ENCODE results near the gene NDFIP1.

Gene NDFIP1

DNA sequence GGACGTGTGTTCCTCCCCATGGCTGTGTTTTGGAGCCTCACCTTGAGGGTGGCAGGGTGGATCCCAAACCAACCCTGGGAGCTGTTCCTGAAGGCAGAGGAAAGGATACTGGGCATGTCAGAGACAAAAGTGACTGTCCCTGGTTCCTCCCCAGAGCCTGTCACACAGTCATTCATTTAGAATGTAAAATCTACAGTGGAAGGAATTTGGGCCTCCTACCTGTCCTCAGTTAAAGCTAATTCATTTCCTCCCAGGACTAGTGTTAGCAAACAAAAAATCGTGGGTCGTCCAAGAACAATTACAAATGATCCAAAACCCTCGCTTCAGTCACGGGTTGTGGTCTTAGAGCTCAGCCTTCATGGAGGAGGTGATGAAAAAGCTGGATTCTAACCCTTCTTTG is 83.2 kb downstream of the NDFIP1 start:
- Histone ChIP-seq H3K27me3 (ENCODE audit: control insufficient read depth in 3 of 3, insufficient read depth in 3 of 3, low read depth in 1 of 3, low read length in 3 of 3) (no peaks in the 10 kb centered on the region), H3K9ac (ENCODE audit: low read depth, low read length, poor library complexity) (no peak overlapping the region), H4K8ac (ENCODE audit: low read depth, low read length) (no peak overlapping the region), H2AK5ac (ENCODE audit: low read depth, low read length) (peak overlapping the region; percentile 68), H3K14ac (ENCODE audit: low read length) (no peak overlapping the region), H2BK12ac (ENCODE audit: low read length) (no peak overlapping the region), H3K79me1 (ENCODE audit: low read depth, low read length) (no peaks in the 10 kb centered on the region), H3K27ac (replicated peaks; ENCODE audit: low read length) (no peak overlapping the region), H3K18ac (ENCODE audit: low read length) (peak overlapping the region; percentile 50), H3K4ac (ENCODE audit: low read length) (no peak overlapping the region), H2BK5ac (ENCODE audit: low read length) (no peak overlapping the region), H3K4me2 (ENCODE audit: insufficient read depth, low read length, poor library complexity, severe bottlenecking) (no peak overlapping the region), H3K9me3 (replicated peaks in 1 of 2; ENCODE audit: control insufficient read depth in 2 of 2, insufficient read depth in 1 of 2, low read depth in 1 of 2, low read length in 2 of 2) (peaks cover 0 to 5% of the 10 kb centered on the region in 2 donors), H3K4me1 (ENCODE audit: control insufficient read depth in 2 of 2, insufficient read depth in 1 of 2, low read depth in 1 of 2, low read length in 2 of 2) (peaks cover 2 to 6% of the 10 kb centered on the region in 2 donors), H4K91ac (ENCODE audit: low read depth, low read length, poor library complexity) (no peak overlapping the region), H3K36me3 (replicated peaks in 1 of 2; ENCODE audit: control insufficient read depth in 2 of 2, insufficient read depth in 2 of 2, low read length in 2 of 2) (no peaks in the 10 kb centered on the region), H3K4me3 (ENCODE audit: low read length in 2 of 2) (peak overlapping the region in 1 of 2 donors; percentile 0), H2BK15ac (ENCODE audit: low read length) (no peak overlapping the region), H2BK120ac (ENCODE audit: low read depth, low read length) (no peak overlapping the region), H2AFZ (ENCODE audit: low read length) (peak overlapping the region; percentile 33), H3K23ac (ENCODE audit: low read depth, low read length, poor library complexity) (no peak overlapping the region)
- no CpG with 5 or more reads among the region's 5 CpGs for WGBS, 2 donors (ENCODE audit: extremely low coverage in 2 of 2, insufficient read length in 2 of 2, insufficient replicate concordance in 1 of 2)
- no peak for DNase-seq (ENCODE audit: low spot score)

DNA sequence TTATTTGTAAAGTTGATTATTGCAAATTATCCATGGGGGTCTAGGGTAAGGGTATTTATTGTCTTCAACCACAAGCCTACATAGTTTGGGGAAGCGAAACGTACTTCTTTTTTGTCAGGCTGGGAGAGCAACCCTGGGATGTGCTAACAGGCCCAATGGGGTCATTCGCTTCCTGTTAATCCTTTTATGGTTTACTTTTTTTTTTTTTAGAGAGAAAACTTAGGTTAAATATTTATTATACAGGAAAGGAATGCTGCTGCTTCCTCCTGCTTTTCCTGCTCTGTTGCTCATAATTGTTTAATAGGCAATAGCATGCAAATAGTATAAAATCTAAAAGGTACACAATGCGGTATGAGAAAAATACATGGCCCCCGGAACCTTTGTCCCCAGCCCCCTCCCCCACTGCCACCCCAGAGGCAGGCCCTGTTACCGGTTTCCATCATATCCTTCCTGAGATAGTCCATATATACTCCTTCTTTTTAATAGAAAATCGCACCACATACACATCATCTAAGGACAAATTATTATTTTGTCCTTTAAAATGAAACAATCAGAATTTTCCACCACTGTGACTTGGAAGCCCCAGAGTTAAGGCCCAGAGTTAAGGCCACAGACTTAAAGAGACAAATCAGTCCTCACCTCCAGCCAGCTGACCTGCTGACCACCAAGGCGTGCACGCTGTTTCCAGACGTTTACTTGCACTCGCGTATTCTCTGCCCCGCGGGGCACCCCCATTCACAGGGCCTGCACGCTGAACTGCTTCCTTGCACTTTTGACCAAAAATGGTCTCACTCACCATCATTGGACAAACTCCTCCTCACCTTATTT is 83.9 kb downstream of the NDFIP1 start:
- H3K79me1 ChIP-seq (ENCODE audit: low read depth, low read length), result no peaks in the 10 kb centered on the region
- no peaks in the 10 kb centered on the region for H3K27me3 ChIP-seq (ENCODE audit: control insufficient read depth in 3 of 3, insufficient read depth in 3 of 3, low read depth in 1 of 3, low read length in 3 of 3)
- H3K4ac ChIP-seq (ENCODE audit: low read length), result no peak overlapping the region
- H2BK5ac ChIP-seq (ENCODE audit: low read length), result no peak overlapping the region
- H3K4me2 ChIP-seq (ENCODE audit: insufficient read depth, low read length, poor library complexity, severe bottlenecking), result no peak overlapping the region
- H2AFZ ChIP-seq (ENCODE audit: low read length), result peak overlapping the region; percentile 67
- H3K27ac ChIP-seq (replicated peaks; ENCODE audit: low read length), result no peak overlapping the region
- H2BK15ac ChIP-seq (ENCODE audit: low read length), result no peak overlapping the region
- peaks cover 3 to 6% of the 10 kb centered on the region in 2 donors for H3K4me1 ChIP-seq (ENCODE audit: control insufficient read depth in 2 of 2, insufficient read depth in 1 of 2, low read depth in 1 of 2, low read length in 2 of 2)
- H3K9ac ChIP-seq (ENCODE audit: low read depth, low read length, poor library complexity), result no peak overlapping the region
- peaks cover 0 to 5% of the 10 kb centered on the region in 2 donors for H3K9me3 ChIP-seq (replicated peaks in 1 of 2; ENCODE audit: control insufficient read depth in 2 of 2, insufficient read depth in 1 of 2, low read depth in 1 of 2, low read length in 2 of 2)
- no peak overlapping the region for H3K23ac ChIP-seq (ENCODE audit: low read depth, low read length, poor library complexity)
- no peak overlapping the region for H2AK5ac ChIP-seq (ENCODE audit: low read depth, low read length)
- no peak for DNase-seq (ENCODE audit: low spot score)
- H3K14ac ChIP-seq (ENCODE audit: low read length), result peak overlapping the region; percentile 13
- H3K36me3 ChIP-seq (replicated peaks in 1 of 2; ENCODE audit: control insufficient read depth in 2 of 2, insufficient read depth in 2 of 2, low read length in 2 of 2), result no peaks in the 10 kb centered on the region
- peak overlapping the region; percentile 68 for H3K18ac ChIP-seq (ENCODE audit: low read length)
- H2BK12ac ChIP-seq (ENCODE audit: low read length), result peak overlapping the region; percentile 28
- WGBS, 2 donors (ENCODE audit: extremely low coverage in 2 of 2, insufficient read length in 2 of 2, insufficient replicate concordance in 1 of 2), result no CpG with 5 or more reads among the region's 15 CpGs
- no peak overlapping the region for H3K4me3 ChIP-seq (ENCODE audit: low read length in 2 of 2)
- H4K91ac ChIP-seq (ENCODE audit: low read depth, low read length, poor library complexity), result no peak overlapping the region
- no peak overlapping the region for H2BK120ac ChIP-seq (ENCODE audit: low read depth, low read length)
- H4K8ac ChIP-seq (ENCODE audit: low read depth, low read length), result no peak overlapping the region

DNA sequence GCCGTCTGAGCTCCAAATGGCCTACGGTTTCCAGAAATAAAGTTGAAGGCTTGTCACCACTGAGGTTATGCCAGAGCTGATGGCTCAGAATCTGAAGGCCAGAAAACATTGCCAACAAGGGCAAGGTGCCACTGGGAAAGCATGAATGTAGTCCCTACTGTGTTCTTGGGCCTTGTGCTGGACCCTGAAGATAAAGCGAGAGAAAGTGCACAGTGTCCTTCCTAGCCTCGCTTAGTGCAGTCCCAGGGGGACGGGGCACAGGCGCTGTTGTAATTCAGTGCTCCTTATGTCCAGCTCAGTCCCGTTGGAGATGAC is 84.5 kb downstream of the NDFIP1 start:
- no CpG with 5 or more reads among the region's 7 CpGs for WGBS, 2 donors (ENCODE audit: extremely low coverage in 2 of 2, insufficient read length in 2 of 2, insufficient replicate concordance in 1 of 2)
- Histone ChIP-seq H2BK15ac (ENCODE audit: low read length) (no peak overlapping the region), H2BK5ac (ENCODE audit: low read length) (no peak overlapping the region), H2AFZ (ENCODE audit: low read length) (peak overlapping the region; percentile 67), H3K23ac (ENCODE audit: low read depth, low read length, poor library complexity) (no peak overlapping the region), H3K4me1 (ENCODE audit: control insufficient read depth in 2 of 2, insufficient read depth in 1 of 2, low read depth in 1 of 2, low read length in 2 of 2) (peaks cover 3 to 6% of the 10 kb centered on the region in 2 donors), H3K9ac (ENCODE audit: low read depth, low read length, poor library complexity) (no peak overlapping the region), H2BK12ac (ENCODE audit: low read length) (no peak overlapping the region), H3K4me3 (ENCODE audit: low read length in 2 of 2) (no peak overlapping the region), H3K27me3 (ENCODE audit: control insufficient read depth in 3 of 3, insufficient read depth in 3 of 3, low read depth in 1 of 3, low read length in 3 of 3) (no peaks in the 10 kb centered on the region), H3K36me3 (replicated peaks in 1 of 2; ENCODE audit: control insufficient read depth in 2 of 2, insufficient read depth in 2 of 2, low read length in 2 of 2) (no peaks in the 10 kb centered on the region), H3K4ac (ENCODE audit: low read length) (no peak overlapping the region), H2AK5ac (ENCODE audit: low read depth, low read length) (no peak overlapping the region), H3K9me3 (replicated peaks in 1 of 2; ENCODE audit: control insufficient read depth in 2 of 2, insufficient read depth in 1 of 2, low read depth in 1 of 2, low read length in 2 of 2) (peaks cover 0 to 5% of the 10 kb centered on the region in 2 donors), H3K79me1 (ENCODE audit: low read depth, low read length) (no peaks in the 10 kb centered on the region), H2BK120ac (ENCODE audit: low read depth, low read length) (no peak overlapping the region), H3K14ac (ENCODE audit: low read length) (no peak overlapping the region), H3K18ac (ENCODE audit: low read length) (no peak overlapping the region), H3K27ac (replicated peaks; ENCODE audit: low read length) (no peak overlapping the region), H3K4me2 (ENCODE audit: insufficient read depth, low read length, poor library complexity, severe bottlenecking) (no peak overlapping the region), H4K8ac (ENCODE audit: low read depth, low read length) (no peak overlapping the region), H4K91ac (ENCODE audit: low read depth, low read length, poor library complexity) (no peak overlapping the region)
- no peak for DNase-seq (ENCODE audit: low spot score)

DNA sequence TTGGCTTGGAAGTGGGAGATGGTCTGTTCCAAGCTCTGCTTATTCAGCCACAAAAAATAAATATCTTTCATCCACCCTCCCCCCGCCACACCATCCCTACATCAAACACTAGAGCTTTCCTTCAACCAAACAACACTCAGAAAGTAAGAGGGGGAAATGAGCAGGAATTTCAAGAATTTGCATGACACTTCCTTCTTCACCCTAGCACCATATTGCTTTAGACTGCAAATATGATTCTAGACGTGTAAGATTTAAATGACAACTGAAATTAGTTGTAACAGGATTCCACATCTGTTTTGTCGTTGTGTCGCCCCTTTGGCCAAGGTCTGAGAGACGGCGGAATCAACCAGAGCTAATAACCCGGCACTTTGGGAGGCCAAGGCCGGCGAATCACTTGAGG is 88.5 kb downstream of the NDFIP1 start:
- no peak for DNase-seq (ENCODE audit: low spot score)
- no peaks in the 10 kb centered on the region for H3K27me3 ChIP-seq (ENCODE audit: control insufficient read depth in 3 of 3, insufficient read depth in 3 of 3, low read depth in 1 of 3, low read length in 3 of 3)
- no peak overlapping the region for H3K18ac ChIP-seq (ENCODE audit: low read length)
- no peak overlapping the region for H3K4me3 ChIP-seq (ENCODE audit: low read length in 2 of 2)
- peaks cover 2 to 3% of the 10 kb centered on the region in 2 donors for H3K4me1 ChIP-seq (ENCODE audit: control insufficient read depth in 2 of 2, insufficient read depth in 1 of 2, low read depth in 1 of 2, low read length in 2 of 2)
- H3K36me3 ChIP-seq (replicated peaks in 1 of 2; ENCODE audit: control insufficient read depth in 2 of 2, insufficient read depth in 2 of 2, low read length in 2 of 2), result no peaks in the 10 kb centered on the region
- H3K14ac ChIP-seq (ENCODE audit: low read length), result no peak overlapping the region
- no peak overlapping the region for H3K4me2 ChIP-seq (ENCODE audit: insufficient read depth, low read length, poor library complexity, severe bottlenecking)
- peak overlapping the region; percentile 61 for H2AFZ ChIP-seq (ENCODE audit: low read length)
- no peak overlapping the region for H2BK120ac ChIP-seq (ENCODE audit: low read depth, low read length)
- no peak overlapping the region for H4K8ac ChIP-seq (ENCODE audit: low read depth, low read length)
- H3K79me1 ChIP-seq (ENCODE audit: low read depth, low read length), result no peaks in the 10 kb centered on the region
- no peak overlapping the region for H3K27ac ChIP-seq (replicated peaks; ENCODE audit: low read length)
- no peak overlapping the region for H4K91ac ChIP-seq (ENCODE audit: low read depth, low read length, poor library complexity)
- H2AK5ac ChIP-seq (ENCODE audit: low read depth, low read length), result no peak overlapping the region
- no peak overlapping the region for H3K4ac ChIP-seq (ENCODE audit: low read length)
- no peak overlapping the region for H2BK5ac ChIP-seq (ENCODE audit: low read length)
- H3K9me3 ChIP-seq (replicated peaks in 1 of 2; ENCODE audit: control insufficient read depth in 2 of 2, insufficient read depth in 1 of 2, low read depth in 1 of 2, low read length in 2 of 2), result peaks cover 0 to 1% of the 10 kb centered on the region in 2 donors
- no peak overlapping the region for H2BK15ac ChIP-seq (ENCODE audit: low read length)
- no CpG with 5 or more reads among the region's 9 CpGs for WGBS, 2 donors (ENCODE audit: extremely low coverage in 2 of 2, insufficient read length in 2 of 2, insufficient replicate concordance in 1 of 2)
- H3K23ac ChIP-seq (ENCODE audit: low read depth, low read length, poor library complexity), result no peak overlapping the region
- no peak overlapping the region for H3K9ac ChIP-seq (ENCODE audit: low read depth, low read length, poor library complexity)
- no peak overlapping the region for H2BK12ac ChIP-seq (ENCODE audit: low read length)
